Activated effector memory CD4-positive, alpha-beta T cell treated with anti-CD3 and anti-CD28 coated beads, Interleukin-2, amount 50 U/mL, for 16 hours (primary cell): ENCODE measurements around the gene MYO16.
"Not testable (repeated sequence)": the region's sequence is repeated elsewhere in the genome, so short reads cannot be mapped to it uniquely, and the experiment has no call there.

Source experiments
- DNase-seq: peaks from one replicate; pipeline ENCODE4 v3.0.0-alpha.2; 2020

MYO16 gene

DNA sequence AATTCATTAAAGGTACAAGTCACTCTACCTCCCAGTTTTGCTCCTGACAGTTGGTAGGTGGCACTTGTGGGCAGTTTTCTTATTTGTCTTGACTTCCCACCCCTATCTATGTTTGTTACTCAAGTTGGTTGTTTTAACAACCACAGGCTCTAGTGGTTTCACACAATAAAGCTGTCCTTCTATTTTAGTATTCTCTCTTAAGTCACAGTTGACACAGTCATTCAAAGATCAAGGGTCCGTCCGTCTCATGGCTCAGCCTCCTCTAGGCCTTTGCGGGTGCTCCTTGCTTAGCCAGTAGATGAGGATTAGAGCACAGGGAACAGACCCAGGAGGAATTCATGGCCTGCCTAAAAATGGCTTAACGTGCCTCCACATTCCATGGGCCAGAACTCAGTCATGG is 583.2 kb downstream of the MYO16 start:
- no peak for DNase-seq

DNA sequence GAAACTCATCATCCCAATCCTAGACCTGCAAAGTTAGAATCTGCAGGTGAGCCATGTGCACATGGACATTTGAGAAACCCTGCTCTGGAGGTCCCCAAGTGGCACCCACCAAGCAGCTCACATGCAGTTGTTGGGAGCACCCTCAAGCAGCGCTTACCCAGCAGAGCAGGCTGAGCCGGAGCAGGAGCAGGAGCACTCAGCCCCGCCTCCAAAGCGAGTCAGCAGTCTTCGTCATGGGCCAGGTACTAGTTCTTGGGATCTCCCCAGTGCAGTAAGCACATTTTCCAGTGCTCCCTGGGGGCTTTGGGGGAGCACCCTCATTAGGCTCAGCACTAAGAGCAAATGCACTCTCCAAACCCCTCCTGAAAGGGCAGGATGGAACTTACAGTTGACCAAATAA is 584.3 kb downstream of the MYO16 start:
- no peak for DNase-seq

DNA sequence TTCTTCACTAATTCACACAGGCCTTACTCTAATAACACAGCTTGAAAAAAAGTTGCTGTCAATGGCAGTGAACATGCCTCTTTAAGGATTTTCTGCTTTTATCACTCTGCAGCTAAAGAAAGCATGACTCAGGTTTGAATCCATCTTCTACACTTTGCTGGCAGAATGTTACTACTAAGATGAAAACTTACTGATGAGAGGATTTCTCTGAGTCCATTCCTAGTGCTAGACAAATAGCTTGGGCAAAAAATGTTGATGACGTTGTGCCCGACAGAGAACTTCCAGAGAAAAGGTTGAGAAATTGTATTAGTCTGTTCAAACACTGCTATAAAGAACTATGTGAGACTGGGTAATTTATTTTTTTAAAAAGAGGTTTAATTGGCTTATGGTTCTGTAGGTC is 585.0 kb downstream of the MYO16 start:
- DNase-seq: no peak

DNA sequence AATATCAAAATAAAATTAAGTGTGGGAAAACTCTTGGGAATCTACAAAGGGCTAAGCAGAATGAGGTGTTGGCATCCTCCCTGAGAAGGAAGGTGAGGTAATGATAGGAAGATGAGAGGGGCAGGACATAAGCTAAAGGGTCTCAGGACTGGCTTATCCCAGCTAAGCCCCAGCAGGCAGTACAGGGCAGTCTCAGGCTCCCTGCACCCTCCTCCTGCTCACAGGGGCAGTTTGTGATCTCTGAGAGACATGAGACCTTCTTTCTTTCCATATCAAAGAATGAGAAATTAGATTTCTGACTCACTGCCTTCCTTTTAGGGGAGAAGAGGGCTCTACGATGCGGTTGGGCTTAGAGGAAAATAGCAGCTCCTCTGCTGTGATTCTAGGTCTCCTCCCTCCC is 586.0 kb downstream of the MYO16 start:
- no peak for DNase-seq

GRCh38 chr13:109217510-109217909 is 588.1 kb downstream of the MYO16 start:
- not testable (repeated sequence) for DNase-seq

- no peak for DNase-seq
Measured at GRCh38 chr13:109220631-109221030, 591.2 kb downstream of the MYO16 start.

- no peak for DNase-seq
Measured at GRCh38 chr13:109224033-109224432, 594.6 kb downstream of the MYO16 start.

DNA sequence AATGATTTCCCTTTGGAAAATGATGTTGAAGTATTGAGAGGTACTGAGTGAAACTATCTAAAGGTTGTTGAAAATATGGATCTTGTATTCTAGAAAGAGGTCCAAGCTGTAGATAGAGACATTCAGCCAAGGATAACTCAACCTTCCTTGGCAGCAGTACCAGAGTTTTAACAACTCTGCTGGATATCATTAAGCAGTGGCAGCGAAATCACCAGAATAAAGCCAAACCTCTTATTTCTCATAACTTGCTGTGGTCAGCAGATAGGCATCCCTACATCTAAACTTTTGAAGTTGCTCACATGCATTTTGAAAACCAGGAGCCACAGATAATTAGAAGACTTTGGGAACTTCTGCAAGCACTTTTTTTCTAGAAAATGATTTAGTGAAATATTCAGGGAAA is 597.2 kb downstream of the MYO16 start:
- DNase-seq: no peak

DNA sequence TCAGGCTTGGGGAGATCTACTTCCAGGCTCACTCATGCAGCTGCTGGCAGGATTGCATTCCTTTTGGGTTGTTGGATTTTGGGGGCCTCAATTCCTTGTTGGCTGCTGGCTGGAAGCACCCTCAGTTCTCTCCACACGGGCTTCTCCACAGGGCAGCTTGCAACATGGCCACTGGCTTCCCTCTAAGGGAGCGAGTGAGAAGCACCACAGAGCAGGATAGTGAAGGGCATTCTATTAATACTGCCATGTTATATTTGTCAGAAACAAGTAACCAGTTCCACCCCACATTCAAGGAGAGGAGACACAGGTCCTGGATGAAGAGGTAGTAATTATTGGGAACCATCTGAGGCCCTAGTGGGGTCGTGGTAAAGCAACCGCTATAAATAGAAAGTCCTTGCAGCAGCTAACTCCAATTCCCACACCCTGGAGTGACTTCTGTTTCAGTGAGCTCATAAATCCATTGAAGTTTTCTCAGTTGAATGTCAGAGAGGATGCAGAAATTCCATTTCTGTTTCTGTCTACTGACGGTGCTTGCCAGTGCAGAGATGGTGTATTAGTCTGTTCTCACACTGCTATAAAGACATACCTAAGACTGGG is 598.0 kb downstream of the MYO16 start:
- no peak for DNase-seq

- DNase-seq: no peak
Measured at GRCh38 chr13:109228211-109228610, 598.8 kb downstream of the MYO16 start.

- no peak for DNase-seq
Measured at GRCh38 chr13:109231888-109232287, 602.5 kb downstream of the MYO16 start.

DNA sequence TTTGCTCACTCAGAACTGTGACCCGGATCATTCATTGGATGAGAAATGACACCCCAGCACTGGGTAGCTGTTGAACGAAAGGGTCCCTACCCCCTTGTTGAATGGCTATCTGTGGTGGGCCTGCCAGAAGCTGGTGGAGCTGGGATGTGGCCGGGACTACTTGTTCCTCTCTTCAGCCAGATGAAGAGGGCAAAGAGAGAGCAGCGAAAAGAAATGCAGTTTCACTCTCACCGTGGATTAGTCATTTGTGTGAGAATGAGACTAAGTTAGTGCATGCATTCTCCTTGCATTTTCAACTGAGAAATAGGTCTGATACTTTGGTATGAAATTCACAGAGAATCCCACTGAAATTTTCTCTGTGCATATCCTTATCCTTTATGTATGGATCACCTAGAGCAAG is 603.9 kb downstream of the MYO16 start:
- no peak for DNase-seq

- no peak for DNase-seq
Measured at GRCh38 chr13:109235901-109236300, 606.5 kb downstream of the MYO16 start.

DNA sequence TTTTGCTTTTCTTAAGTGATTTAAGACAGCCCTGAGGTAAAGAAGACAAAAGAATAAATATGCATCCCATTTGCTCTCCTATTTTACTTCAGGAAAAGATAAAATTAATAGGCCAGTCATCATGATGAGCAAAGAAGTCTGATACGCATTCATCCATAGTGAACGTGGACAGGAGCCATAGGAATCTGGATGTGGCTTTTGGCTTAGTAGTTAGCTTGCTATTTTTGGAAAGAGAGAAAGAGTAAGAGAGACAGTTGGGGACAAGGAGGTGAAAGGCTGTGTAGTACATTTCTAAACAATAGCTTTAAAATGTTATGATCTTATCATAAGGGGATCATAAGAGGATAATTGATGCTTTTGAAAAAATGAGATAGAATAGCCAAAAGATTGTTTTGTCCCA is 611.7 kb downstream of the MYO16 start:
- no peak for DNase-seq

DNA sequence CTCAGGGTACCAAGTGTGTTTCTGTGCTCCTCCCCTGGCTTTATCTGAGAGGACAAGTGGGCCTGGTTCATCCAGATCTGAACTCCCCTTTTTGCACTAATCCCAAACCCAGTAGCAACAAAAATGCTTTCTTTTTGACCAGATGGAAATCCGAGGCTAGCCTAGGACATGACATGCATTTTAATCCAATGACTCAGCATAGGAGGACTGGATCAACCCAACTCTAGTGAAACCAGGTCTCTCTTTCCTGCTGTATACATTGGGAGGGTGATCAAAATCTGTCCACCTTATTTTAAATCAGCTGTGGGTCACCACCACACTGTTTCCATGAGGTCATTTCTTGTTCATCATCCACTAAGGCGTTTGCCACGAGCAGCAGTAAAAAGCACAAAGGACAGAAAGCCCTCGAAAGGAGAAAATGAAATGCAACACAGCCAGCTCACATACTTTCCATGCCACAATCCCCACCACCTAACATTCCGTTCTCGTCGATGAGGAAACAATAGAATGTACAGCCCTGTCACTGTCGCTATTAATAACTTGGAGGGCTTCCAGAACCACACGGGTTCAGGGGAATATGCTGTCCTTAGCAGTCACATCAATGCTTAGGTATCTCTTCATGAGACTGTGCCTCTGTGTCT is 614.0 kb downstream of the MYO16 start:
- DNase-seq: no peak

- DNase-seq: no peak
Measured at GRCh38 chr13:109244566-109244965, 615.2 kb downstream of the MYO16 start.

DNA sequence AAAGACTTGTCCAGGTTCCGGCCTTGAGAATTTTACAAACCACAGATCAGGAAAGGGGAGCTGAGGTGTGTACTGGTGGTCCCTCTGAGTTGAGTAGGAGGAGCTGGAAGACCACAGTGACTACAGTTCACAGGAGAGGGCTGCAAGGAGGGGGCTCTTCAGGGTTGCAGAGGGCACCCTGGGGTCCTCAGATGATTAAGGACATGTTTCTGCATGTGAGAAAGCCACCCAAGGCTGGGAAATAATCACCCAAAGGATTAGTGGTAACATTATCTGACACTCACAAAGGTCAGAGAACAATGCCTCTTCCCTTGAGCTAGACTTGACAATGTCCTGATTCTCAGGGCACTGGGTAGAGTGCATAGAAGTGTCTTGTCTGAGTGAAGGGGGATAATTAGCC is 616.6 kb downstream of the MYO16 start:
- DNase-seq: no peak

DNA sequence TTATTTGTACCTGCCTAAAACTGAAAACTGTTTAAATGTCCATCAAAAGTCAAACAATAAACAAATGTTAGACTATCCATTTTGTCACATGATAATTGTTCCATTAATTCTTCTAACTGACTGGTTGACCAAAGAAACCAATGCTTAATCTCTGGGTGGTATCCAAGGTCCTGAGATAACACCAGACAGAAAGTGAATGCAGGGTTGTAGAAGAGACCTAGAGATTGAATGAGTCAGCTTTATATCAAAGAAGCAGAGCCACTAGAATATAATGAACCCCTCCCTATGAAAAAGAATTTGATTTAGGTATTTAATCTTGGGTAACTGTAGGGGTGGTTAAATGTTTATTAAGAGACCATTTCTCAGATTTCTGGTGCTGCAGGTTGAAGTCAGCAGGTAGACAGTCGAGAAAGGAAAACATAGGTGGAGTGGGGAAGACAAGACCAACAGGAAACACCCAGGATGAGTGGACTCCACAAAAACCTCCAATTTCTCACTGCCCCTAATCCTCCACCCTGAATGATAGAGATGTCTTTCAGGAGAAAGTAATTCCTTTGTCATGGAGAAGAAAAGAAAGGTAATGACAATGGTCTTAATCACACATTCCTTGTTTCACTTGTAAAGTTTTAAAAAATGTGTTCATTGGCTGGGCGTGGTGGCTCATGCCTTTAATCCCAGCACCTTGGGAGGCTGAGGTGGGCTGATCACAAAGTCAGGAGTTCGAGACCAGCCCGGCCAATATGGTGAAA is 620.5 kb downstream of the MYO16 start:
- no peak for DNase-seq

DNA sequence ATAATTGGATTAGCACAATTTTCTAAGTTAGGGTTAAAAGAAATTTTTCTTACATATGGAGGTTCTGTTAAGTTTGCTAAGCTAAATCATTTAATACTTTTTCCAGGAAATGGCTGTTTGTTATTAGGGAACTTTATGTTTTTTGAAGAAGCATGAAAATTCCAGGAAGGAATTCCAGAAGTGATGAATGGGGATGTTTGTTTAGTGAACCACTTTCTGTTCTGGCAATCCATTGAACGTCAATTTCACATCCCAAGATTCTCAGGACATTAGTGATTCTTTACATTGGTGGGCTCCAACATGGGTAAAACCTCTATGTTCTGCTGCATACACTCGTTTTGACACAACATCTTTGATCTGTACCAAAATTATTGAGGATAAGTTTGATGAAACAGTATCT is 622.5 kb downstream of the MYO16 start:
- no peak for DNase-seq

DNA sequence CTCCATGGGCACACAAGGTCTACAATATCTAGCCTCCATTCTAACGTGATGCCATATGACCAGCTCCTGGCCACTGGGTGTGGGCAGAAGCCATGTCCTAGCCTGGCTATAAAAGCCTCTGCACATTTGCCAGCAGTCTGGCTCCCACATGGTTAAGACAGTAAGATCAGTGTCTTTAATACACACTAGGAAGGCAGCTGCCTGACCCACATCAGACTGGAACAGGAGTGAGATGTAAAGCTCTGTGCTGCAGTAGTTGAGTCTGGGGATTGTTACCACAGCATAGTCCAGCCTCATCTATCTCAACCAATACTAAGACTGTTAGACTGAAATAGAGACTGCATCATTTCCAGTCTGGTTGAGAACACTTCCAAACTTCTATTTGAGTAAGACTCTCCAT is 623.9 kb downstream of the MYO16 start:
- DNase-seq: no peak

GRCh38 chr13:109254274-109254673 is 624.9 kb downstream of the MYO16 start:
- no peak for DNase-seq

- no peak for DNase-seq
Measured at GRCh38 chr13:109255141-109255856, 625.9 kb downstream of the MYO16 start.

DNA sequence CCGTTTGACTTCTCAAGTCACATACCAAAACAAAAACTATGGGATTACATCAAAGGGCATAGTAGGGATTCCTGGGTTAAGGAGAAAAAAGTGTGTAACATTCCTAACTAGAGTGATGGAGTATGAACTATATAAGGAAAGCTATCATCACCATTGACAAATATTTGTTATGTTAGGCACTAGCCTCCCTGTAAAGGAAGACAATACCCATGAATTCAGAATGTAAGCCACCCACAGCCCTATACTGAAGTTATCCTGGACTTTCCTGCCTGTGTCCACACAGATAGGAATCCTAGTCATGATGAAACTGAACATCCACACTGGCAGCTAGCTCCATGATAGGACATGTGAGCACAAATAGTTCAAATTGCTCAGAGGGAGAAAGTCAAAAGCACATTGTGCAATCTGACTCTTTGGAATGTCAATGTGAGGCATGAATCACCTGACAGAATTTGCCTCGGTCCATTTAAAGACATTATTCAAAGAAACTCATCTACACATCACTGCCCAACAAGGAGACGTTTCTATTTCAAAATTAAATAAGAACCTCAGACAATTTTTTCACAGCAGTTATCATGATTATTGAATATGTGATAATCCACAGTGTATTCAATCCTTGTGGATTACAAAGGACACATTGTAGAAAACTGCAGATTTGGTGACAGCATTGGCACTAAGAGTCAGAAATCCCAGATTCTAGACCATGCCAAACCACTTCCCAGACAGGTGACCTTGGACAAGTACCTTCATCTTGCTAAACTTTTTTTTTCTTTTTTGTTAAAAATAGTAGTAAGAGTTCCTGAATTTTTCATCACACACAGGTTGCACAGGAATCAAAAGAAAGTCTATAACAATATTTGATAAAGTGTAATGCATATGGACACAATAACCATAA is 627.7 kb downstream of the MYO16 start:
- DNase-seq: no peak
